Skeletal muscle tissue (tissue), 4 donors: ENCODE results near the gene IFT52. TPM values are rescaled to one million over a fixed set of nuclear protein-coding genes. Genes with fewer than 3 reads are reported as not detected.

Experiments used
- H3K27ac ChIP-seq: one replicate; pipeline ENCODE4 v1.7.0; 2013; ENCODE audit warnings: mild to moderate bottlenecking, low read depth, low read length, inconsistent platforms
- H3K27me3 ChIP-seq, 3 donors: one replicate each; pipeline ENCODE4 v1.7.0; 2013; ENCODE audit warnings: low read length in 3 of 3; ENCODE audit not compliant: control insufficient read depth in 3 of 3, insufficient read depth in 3 of 3
- H3K36me3 ChIP-seq, 3 donors: one replicate each; pipeline ENCODE4 v1.7.0; 2013; ENCODE audit warnings: low read length in 3 of 3; ENCODE audit not compliant: control insufficient read depth in 3 of 3, insufficient read depth in 3 of 3
- H3K4me1 ChIP-seq, 3 donors: one replicate each; pipeline ENCODE4 v1.7.0; 2013; ENCODE audit warnings: low read length in 3 of 3, mild to moderate bottlenecking in 3 of 3; ENCODE audit not compliant: control insufficient read depth in 3 of 3, insufficient read depth in 3 of 3
- H3K4me3 ChIP-seq, 3 donors: one replicate each; pipeline ENCODE4 v1.7.0; 2013; ENCODE audit warnings: low read length in 3 of 3
- H3K9ac ChIP-seq, 3 donors: one replicate each; pipeline ENCODE4 v1.7.0; 2013; ENCODE audit warnings: low read length in 3 of 3, mild to moderate bottlenecking in 3 of 3, moderate library complexity in 2 of 3, low read depth in 1 of 3
- H3K9me3 ChIP-seq, 3 donors: one replicate each; pipeline ENCODE4 v1.7.0; 2013; ENCODE audit warnings: low read length in 3 of 3; ENCODE audit not compliant: control insufficient read depth in 3 of 3
- total RNA-seq: library from RNA; depleted of rRNA; stranded (reverse); fragments of >200 nt; gene quantifications from one replicate; pipeline ENCODE4 v1.2.3, GENCODE V29; 2014
- donor health status: Osteomylitis.

IFT52 gene, protein sequence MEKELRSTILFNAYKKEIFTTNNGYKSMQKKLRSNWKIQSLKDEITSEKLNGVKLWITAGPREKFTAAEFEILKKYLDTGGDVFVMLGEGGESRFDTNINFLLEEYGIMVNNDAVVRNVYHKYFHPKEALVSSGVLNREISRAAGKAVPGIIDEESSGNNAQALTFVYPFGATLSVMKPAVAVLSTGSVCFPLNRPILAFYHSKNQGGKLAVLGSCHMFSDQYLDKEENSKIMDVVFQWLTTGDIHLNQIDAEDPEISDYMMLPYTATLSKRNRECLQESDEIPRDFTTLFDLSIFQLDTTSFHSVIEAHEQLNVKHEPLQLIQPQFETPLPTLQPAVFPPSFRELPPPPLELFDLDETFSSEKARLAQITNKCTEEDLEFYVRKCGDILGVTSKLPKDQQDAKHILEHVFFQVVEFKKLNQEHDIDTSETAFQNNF
- total RNA-seq: 45.4 TPM

DNA sequence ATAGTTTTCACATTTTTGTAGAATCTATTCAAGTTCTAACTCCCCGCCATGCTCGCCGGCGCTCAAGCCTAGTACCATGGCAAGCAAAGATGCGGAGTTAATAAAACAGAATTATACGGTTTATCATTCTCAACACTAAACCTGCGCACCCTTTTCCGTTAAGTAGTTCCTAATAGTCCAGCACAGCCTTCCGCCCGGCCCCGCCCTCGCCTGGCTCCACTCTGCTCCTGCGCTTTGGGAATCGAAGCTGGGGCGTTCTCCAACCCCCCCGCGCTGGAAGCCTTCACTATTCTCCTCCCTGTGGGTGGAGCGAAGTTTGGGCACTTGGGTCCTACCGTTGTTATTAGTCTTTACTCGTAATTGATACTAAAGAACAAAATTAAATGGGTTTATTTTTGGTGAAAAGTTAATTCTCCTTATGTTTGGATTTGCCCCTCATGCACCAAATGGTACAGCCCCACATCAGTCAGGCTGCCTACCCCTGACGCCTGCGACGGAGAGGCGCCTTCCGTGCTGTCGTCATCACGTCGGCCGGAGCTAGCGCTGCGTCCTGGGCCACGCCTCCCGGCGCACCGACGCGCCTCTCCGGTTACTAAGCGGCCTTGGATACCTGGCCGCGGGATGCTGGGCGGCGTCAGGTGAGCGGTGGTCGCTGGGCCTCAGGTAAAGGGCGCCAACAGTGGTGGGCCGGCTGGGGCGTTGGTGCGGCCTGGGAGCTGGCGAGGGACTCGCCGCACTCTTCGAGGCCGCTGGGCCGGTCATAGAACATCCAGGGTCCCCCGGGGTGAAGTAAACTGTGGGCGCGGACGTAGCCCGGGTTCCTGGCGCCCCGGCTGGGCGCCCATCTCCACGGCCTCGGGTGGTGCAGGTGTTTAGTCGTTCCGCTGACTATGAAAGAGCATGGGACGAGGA, at the start of gene IFT52:
IFT52 (plus strand) TSS at position 546 of the 912 bp plus-strand sequence. CDS start 3,762 bp downstream, outside the sequence.
- peaks cover 3 to 11% (median 10%) of the 10 kb centered on the region in 3 donors for H3K4me1 ChIP-seq
- no peaks in the 10 kb centered on the region for H3K9me3 ChIP-seq
- H3K27ac ChIP-seq: peak within 1 kb of the TSS; percentile 82
- H3K9ac ChIP-seq: peak within 1 kb of the TSS; percentile 75 to 88 (median 84)
- peaks cover 0 to 7% (median 3%) of the 10 kb centered on the region in 3 donors for H3K36me3 ChIP-seq
- peak within 1 kb of the TSS; percentile 92 to 96 (median 92) for H3K4me3 ChIP-seq
- H3K27me3 ChIP-seq: no peaks in the 10 kb centered on the region

DNA sequence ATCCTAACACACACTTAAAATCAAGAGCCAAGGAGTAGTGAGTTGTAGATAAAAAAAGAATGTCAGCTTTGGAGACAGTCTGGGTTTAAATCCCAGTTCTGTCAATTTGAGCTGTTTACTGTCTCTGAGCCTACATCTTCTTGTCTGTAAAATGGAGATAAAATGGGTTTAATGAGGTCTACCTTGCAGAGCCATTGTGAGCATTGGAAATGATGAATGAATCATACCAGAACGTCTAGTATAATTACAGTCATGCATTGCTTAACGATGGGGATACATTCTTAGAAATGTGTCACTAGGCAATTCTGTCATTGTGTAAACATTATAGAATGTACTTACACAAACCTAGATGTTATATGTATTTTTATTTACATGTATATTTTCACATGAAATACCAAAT, 49.5 kb upstream of the IFT52 start:
- Histone ChIP-seq H3K4me3 (no peak overlapping the region), H3K4me1 (no peaks in the 10 kb centered on the region), H3K9ac (no peak overlapping the region), H3K9me3 (no peaks in the 10 kb centered on the region), H3K36me3 (peaks cover 10 to 25% (median 13%) of the 10 kb centered on the region in 3 donors), H3K27me3 (no peaks in the 10 kb centered on the region), H3K27ac (no peak overlapping the region)

DNA sequence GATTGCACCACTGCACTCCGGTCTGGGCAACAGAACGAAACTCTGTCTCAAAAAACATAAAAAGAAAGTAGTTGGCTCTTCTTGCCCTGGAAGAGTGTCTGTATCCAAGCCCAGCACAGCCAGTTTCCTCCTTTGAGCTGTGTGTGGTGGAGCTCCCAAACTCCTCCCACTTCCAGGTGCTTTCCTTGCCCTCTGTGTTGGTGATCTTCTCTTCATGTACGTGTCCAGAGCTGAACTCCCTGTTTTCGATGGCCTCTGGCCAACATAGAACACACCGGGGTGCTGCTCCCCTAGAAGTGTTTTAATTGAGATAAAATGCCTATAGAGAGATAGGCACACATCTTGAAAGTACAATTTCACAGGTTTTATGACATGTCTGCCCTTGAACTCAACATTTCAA, 48.6 kb upstream of the IFT52 start:
- Histone ChIP-seq H3K27ac (no peak overlapping the region), H3K27me3 (no peaks in the 10 kb centered on the region), H3K4me3 (no peak overlapping the region), H3K36me3 (peaks cover 10 to 26% (median 15%) of the 10 kb centered on the region in 3 donors), H3K9ac (no peak overlapping the region), H3K4me1 (no peaks in the 10 kb centered on the region), H3K9me3 (no peaks in the 10 kb centered on the region)

DNA sequence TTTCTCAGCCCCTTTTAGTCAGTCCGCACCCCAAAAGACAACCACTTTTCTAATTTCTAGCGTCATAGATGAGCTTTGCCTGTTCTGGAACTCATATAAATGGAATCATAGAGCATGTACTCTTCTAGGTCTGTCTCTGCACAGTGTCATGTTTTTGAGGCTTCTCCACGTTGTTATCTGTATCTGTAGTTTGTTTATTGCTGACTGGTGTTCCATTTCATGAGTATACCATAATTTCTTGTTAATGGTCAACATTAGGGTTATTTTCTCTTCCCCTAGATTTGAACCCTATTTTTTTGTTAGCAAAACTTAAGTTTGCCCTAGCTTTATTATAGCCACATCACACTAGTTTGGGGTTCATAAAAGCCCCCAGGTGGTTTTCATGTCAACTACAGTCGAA, 48.1 kb upstream of the IFT52 start:
- peaks cover 10 to 26% (median 15%) of the 10 kb centered on the region in 3 donors for H3K36me3 ChIP-seq

GRCh38 chr20:43543138-43543537, 47.6 kb upstream of the IFT52 start:
- Histone ChIP-seq H3K36me3 (peaks cover 11 to 26% (median 15%) of the 10 kb centered on the region in 3 donors), H3K9ac (no peak overlapping the region), H3K27me3 (no peaks in the 10 kb centered on the region), H3K4me1 (no peaks in the 10 kb centered on the region), H3K27ac (no peak overlapping the region), H3K4me3 (no peak overlapping the region), H3K9me3 (no peaks in the 10 kb centered on the region)

More for the DNA sequence above, 48.1 kb upstream of the IFT52 start:
- no peaks in the 10 kb centered on the region for H3K4me1 ChIP-seq
- H3K9me3 ChIP-seq: no peaks in the 10 kb centered on the region
- no peak overlapping the region for H3K27ac ChIP-seq
- H3K4me3 ChIP-seq: no peak overlapping the region
- H3K27me3 ChIP-seq: no peaks in the 10 kb centered on the region
- no peak overlapping the region for H3K9ac ChIP-seq

- no peak overlapping the region for H3K27ac ChIP-seq
- H3K27me3 ChIP-seq: no peaks in the 10 kb centered on the region
- no peak overlapping the region for H3K4me3 ChIP-seq
- H3K9me3 ChIP-seq: no peaks in the 10 kb centered on the region
- no peak overlapping the region for H3K9ac ChIP-seq
- H3K4me1 ChIP-seq: no peaks in the 10 kb centered on the region
- peaks cover 12 to 23% (median 15%) of the 10 kb centered on the region in 3 donors for H3K36me3 ChIP-seq
Measured at GRCh38 chr20:43544501-43544900, 46.2 kb upstream of the IFT52 start.

- Histone ChIP-seq H3K36me3 (peaks cover 4 to 11% (median 9%) of the 10 kb centered on the region in 3 donors), H3K4me3 (no peak overlapping the region), H3K27ac (no peak overlapping the region), H3K4me1 (no peaks in the 10 kb centered on the region), H3K9ac (no peak overlapping the region), H3K9me3 (no peaks in the 10 kb centered on the region), H3K27me3 (no peaks in the 10 kb centered on the region)
Measured at GRCh38 chr20:43545837-43546578, 44.7 kb upstream of the IFT52 start.

GRCh38 chr20:43548273-43548880, 42.4 kb upstream of the IFT52 start:
- Histone ChIP-seq H3K4me1 (no peaks in the 10 kb centered on the region), H3K36me3 (peaks cover 5 to 8% (median 6%) of the 10 kb centered on the region in 3 donors), H3K9me3 (no peaks in the 10 kb centered on the region), H3K27me3 (no peaks in the 10 kb centered on the region), H3K4me3 (no peak overlapping the region), H3K9ac (no peak overlapping the region), H3K27ac (no peak overlapping the region)

GRCh38 chr20:43549416-43550065, 41.2 kb upstream of the IFT52 start:
- Histone ChIP-seq H3K4me1 (no peaks in the 10 kb centered on the region), H3K4me3 (no peak overlapping the region), H3K27ac (no peak overlapping the region), H3K27me3 (no peaks in the 10 kb centered on the region), H3K36me3 (peaks cover 5 to 8% (median 6%) of the 10 kb centered on the region in 3 donors), H3K9ac (no peak overlapping the region), H3K9me3 (no peaks in the 10 kb centered on the region)
